GM19467 (cell line): Measurements from ENCODE around the gene PLPP1.

Source experiments
- ATAC-seq: cut with Tn5 transposase; IDR thresholded peaks from one replicate; pipeline ENCODE4 v1.9.1; 2021; ENCODE audit warnings: mild to moderate bottlenecking, moderate library complexity; ENCODE audit not compliant: unreplicated experiment

PLPP1 gene

GRCh38 chr5:55453211-55453610 lies 81.6 kb downstream of the PLPP1 start:
- ATAC-seq = no peak

GRCh38 chr5:55451976-55452375 lies 82.8 kb downstream of the PLPP1 start:
- ATAC-seq = no peak

DNA sequence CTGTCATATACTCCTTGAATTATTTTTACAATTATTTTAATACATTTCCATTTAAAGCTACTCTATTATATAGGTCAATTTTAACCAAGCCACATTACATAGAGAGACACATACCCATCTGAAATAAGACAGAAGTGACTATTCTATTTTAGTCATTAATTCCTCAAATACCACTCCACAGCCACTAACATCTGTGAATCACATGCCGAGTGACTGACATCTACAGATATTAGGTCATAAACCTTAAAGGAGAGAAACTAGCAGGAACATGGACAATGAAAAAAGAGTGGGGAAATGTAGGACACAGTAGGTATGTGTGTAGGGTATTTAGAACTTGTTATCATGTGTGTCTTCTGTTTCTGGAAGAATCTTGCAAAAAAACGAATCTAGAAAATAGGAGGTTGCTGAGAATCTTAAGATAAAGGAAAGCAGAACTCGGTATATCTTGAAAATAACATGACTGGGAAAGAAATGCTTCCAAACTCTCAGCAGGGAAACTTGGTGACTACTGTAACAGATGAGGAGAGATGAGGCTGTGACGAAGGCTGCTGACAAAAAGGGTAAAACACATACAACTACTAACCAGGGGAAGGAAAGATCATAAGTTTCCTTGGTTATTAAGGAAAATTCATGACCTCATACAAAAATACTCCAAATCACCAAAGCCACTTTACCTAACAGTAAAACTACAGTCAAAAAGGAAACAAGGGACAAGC lies 84.6 kb downstream of the PLPP1 start:
- ATAC-seq = no peak

DNA sequence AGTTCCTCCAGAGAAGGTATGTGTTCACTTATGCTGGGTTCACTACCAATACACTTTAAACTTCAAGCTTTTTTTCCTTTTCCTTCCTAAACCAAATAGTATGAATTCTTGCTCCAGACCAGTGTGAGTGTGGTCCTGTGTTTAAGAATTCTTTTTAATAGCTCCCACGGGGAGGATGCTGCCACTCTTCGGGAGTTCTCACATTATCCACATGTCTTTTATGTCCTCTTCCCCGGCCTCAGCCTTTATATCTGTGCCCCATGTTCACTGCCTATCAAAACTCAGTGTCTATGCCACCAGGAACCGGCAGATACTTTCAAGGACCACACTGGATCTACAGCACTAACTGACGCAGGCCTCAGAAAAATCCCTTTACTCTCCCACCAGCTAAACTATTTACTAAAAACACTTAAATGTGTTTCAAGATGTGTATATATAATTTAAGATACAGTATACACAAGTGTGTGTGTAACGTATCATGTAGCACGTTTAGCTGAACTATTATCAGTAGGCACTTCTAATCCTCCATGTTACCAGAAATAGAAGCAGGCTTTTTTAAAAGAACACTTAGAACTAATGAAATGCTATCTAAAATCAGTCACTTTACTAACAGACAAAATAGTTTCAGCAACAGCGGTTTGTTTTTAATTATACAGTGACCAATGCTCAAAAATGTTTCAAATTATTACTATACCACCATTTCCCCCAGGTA lies 88.0 kb downstream of the PLPP1 start:
- no peak for ATAC-seq

DNA sequence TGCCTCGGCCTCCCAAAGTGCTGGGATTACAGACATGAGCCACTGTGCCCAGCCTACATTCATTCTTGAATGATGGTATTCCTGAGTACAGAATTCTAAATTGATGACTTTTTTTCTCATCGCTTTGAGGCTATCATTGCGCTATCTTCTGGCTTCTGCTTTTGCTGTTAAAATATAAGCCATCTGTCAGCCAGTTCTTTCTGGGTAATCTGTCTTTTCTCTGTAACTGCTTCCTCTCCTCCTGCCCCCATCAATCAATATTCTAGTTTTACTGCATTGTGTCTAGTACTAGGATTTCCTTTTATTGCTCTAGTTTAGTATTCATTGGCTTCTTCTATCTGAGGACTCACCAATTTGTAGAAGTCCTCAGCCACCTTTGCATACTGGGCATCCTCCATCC lies 89.0 kb downstream of the PLPP1 start:
- ATAC-seq = no peak

GRCh38 chr5:55441954-55442353 lies 92.8 kb downstream of the PLPP1 start:
- ATAC-seq = no peak

- no peak for ATAC-seq
Observed at GRCh38 chr5:55441107-55441771, 93.5 kb downstream of the PLPP1 start.

GRCh38 chr5:55440188-55440646 lies 94.5 kb downstream of the PLPP1 start:
- no peak for ATAC-seq

GRCh38 chr5:55438998-55439397 lies 95.8 kb downstream of the PLPP1 start:
- ATAC-seq = no peak

DNA sequence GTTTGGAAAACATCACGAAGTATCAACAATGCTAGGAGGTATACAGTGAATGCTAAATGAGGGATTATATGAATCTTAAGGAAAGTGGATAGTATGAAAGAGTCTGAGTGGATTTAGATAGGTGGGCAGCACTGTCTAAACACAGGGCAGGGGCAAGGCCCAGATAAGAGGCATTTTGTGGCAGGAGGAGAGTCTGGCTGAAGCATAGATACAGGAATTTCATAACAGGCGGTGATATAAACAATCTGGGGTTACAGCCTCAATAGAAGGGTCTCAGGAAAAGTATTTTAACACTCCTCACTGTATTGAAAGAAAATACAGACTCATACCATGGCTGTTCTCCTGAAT lies 96.9 kb downstream of the PLPP1 start:
- ATAC-seq = no peak

DNA sequence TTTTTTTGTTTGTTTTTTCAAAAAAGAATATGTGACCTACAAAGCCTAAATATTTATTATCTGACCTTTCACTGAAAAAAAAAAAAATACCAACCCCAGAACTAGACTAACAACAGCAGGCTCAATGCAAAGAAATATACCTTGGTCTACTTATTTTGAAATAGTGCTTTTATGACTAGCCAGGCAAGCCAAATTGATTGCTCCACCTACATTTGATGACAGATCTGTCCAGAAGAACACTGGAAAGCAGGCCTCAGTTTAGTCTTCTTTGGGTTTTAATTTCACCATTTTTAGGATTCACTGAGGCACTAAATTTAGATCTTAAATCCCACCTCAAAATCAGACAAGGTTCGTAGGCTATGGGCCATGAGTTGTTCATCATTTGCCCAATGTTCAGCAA lies 97.3 kb downstream of the PLPP1 start:
- ATAC-seq = no peak

DNA sequence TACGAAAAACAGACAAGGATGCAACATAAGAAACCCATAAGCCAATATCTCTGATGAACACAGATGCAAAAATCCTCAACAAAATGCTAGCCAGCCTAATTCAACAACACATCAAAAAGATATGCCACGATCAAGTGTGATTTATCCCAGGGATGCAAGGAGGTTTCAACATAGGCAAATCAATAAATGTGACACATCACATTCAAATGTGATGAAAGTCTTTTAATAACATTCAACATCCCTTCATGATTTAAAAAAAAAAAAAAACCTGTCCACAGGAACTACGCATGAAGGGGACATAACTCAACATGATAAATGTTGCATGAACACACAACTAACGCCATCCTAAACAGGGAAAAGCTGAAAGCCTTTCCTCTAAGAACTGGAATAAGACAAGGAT lies 102.2 kb downstream of the PLPP1 start:
- no peak for ATAC-seq

DNA sequence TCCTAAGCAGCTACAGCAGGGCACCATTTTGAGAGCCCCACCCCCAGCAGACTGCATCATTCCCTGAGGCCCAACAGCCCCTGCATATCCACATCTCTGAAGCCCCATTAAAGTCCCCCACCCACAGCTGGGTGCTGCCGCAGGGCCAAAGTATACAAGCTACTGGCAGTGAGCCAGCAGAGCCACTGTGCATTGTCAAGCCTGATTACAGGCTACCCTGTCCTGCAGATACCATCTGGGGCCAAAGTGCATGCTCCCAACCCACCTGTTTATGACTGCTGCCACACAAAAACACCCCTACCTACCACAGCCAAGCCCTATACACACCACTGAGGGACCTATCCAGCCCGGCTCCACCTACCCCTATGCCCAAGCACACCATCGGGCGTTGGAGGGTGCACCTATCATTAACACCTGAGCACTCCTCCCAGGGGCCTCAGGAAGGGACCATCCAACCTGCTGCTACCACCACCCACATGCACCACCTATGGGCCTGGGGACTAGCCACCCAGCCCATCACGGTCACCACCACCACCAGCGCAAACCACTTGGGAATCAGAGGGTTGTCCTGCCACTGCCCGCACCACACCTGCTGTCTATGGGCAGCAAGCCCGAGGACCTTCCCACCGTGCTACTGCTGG lies 105.0 kb downstream of the PLPP1 start:
- no peak for ATAC-seq

GRCh38 chr5:55429221-55429612 lies 105.5 kb downstream of the PLPP1 start:
- no peak for ATAC-seq

- no peak for ATAC-seq
Observed at GRCh38 chr5:55427157-55427556, 107.6 kb downstream of the PLPP1 start.

DNA sequence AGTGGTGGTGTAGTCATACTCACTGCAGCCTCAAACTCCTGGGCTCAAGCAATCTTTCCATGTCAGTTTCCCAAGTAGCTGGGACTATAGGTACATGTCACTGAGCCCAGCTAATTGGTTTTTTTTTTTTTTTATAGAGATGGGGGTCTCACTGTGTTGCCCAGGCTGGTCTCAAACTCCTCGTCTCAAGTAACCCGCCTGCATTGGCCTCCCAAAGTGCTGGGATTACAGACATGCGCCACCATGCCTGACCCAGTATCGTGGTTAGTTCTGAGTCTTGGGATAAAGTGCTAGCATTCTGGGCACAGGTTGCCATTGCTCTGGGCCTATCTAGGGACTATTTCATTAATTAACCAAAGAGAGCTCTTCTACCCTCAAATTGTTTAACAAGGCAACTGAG lies 108.3 kb downstream of the PLPP1 start:
- ATAC-seq = no peak

- no peak for ATAC-seq
Observed at GRCh38 chr5:55421074-55421529, 113.7 kb downstream of the PLPP1 start.

- ATAC-seq = no peak
Observed at GRCh38 chr5:55418994-55419968, 115.5 kb downstream of the PLPP1 start.

DNA sequence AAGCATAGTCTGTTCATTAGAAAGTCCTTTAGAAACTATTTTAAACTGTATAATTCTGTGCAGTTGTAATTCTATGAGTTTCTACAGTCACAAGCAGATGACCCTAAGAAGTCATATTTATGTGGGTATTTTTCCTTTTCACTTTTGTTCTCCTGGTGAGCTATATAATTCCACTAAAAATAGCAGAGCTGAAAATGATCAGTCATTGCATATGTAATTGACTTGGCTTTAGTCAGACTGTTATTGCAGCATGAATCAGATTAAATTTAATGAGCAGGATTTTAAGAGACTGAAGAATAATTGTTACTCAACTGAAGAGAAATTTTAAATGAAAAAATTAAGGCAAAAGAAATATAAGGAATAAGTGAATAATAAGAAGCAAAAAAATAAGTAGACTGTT lies 118.5 kb downstream of the PLPP1 start:
- ATAC-seq = no peak

- ATAC-seq = no peak
Observed at GRCh38 chr5:55415071-55415470, 119.7 kb downstream of the PLPP1 start.
